GM12878 (cell line): ENCODE measurements around the gene PRKG1. TPM values are rescaled to one million over a fixed set of nuclear protein-coding genes. Genes with fewer than 3 reads are reported as not detected.

Source experiments
- ATAC-seq: fragments of 200-7000 bp; cut with Tn5 transposase; 3 replicates; pipeline ENCODE4 v1.9.1; 2020; ENCODE audit warnings: mild to moderate bottlenecking, moderate library complexity
- BruUV-seq: library from RNA; stranded (reverse); fragments of 400-500 nt; replicated peaks from 2 replicates; lab custom pipeline; 2021; lab: Mats Ljungman, UMichigan
- CTCF ChIA-PET: fragments of 300-600 bp; sonication (Branson Sonifier 250); formaldehyde crosslinking; extraction: SDS; loops from one replicate; lab custom pipeline; 2021; ENCODE audit warnings: inconsistent platforms; lab: Yijun Ruan, JAX
- POLR2A ChIA-PET: fragments of 350-600 bp; formaldehyde crosslinking; extraction: SDS; loops from one replicate; lab custom pipeline; 2021; ENCODE audit warnings: inconsistent platforms; lab: Charles Lee
- RAD21 ChIA-PET: fragments of 300-600 bp; sonication (Branson Sonifier 250); formaldehyde crosslinking; loops from one replicate; lab custom pipeline; 2023; ENCODE audit warnings: antibody characterized with exemption; ENCODE audit not compliant: unreplicated experiment; lab: Charles Lee
- SMC1A ChIA-PET: fragments of 300-600 bp; sonication (Branson Sonifier 250); formaldehyde crosslinking; loops from one replicate; lab custom pipeline; 2023; ENCODE audit not compliant: unreplicated experiment, uncharacterized antibody; lab: Charles Lee
- DNase-seq: peaks from one replicate; pipeline ENCODE4 v3.0.0-alpha.2; 2011; ENCODE audit warnings: low read depth, low spot score
- FAIRE-seq: peaks from 3 replicates; lab custom pipeline; 2011; peaks lifted over from hg19 to GRCh38; lab: Jason Lieb, UNC
- H2AFZ ChIP-seq: 2 replicates; pipeline ENCODE4 v1.6.0; 2011; ENCODE audit warnings: low read depth, low read length, control low read depth; ENCODE audit not compliant: control insufficient read depth
- H3K27ac ChIP-seq: 2 replicates; pipeline ENCODE4 v1.5.1; 2011; ENCODE audit warnings: control low read depth; ENCODE audit not compliant: control insufficient read depth, insufficient read depth
- H3K27me3 ChIP-seq, 2 experiments: replicated peaks in 1 of 2; 2 replicates each; pipeline versions ENCODE4 v1.6.0 to v1.6.1; 2011; ENCODE audit warnings: low read length in 1 of 2; ENCODE audit not compliant: control insufficient read depth in 2 of 2, insufficient read depth in 2 of 2
- H3K36me3 ChIP-seq, 2 experiments: 2 replicates each; pipeline ENCODE4 v1.5.1; 2011; ENCODE audit warnings: low read length in 1 of 2; ENCODE audit not compliant: control insufficient read depth in 2 of 2, insufficient read depth in 2 of 2
- H3K4me1 ChIP-seq: 2 replicates; pipeline ENCODE4 v1.6.1; 2011; ENCODE audit warnings: mild to moderate bottlenecking, low read length, moderate library complexity, mixed read lengths; ENCODE audit not compliant: control insufficient read depth, insufficient read depth
- H3K4me2 ChIP-seq: 2 replicates; pipeline ENCODE4 v1.6.0; 2011; ENCODE audit warnings: control low read depth; ENCODE audit not compliant: control insufficient read depth, insufficient read depth
- H3K4me3 ChIP-seq: fragments of 200-600 bp; sonication (generic); 2 replicates; pipeline ENCODE4 v1.5.1; 2016
- H3K79me2 ChIP-seq: 2 replicates; pipeline ENCODE4 v1.6.0; 2011; ENCODE audit warnings: low read length; ENCODE audit not compliant: control insufficient read depth, insufficient read depth
- H3K9ac ChIP-seq: 2 replicates; pipeline ENCODE4 v1.8.0; 2011; ENCODE audit warnings: low read length, control low read depth, mixed read lengths; ENCODE audit not compliant: control insufficient read depth, insufficient read depth
- H3K9me3 ChIP-seq: replicated peaks from 3 replicates; pipeline ENCODE4 v1.5.1; 2011; ENCODE audit warnings: mild to moderate bottlenecking, low read length; ENCODE audit not compliant: control insufficient read depth, insufficient read depth
- H4K20me1 ChIP-seq: 2 replicates; pipeline ENCODE4 v1.6.0; 2011; ENCODE audit not compliant: control insufficient read depth, insufficient read depth
- CEBPZ ChIP-seq: fragments of 150-350 bp; IDR thresholded peaks from 2 replicates; pipeline ENCODE4 v1.6.1; 2016; ENCODE audit warnings: low read depth, low read length
- EED ChIP-seq: sonication (generic); IDR thresholded peaks from 2 replicates; pipeline ENCODE4 v1.6.1; 2016; ENCODE audit warnings: antibody characterized with exemption, low read depth
- JUND ChIP-seq: IDR thresholded peaks from 2 replicates; pipeline ENCODE4 v1.6.1; 2012; ENCODE audit warnings: low read depth, mild to moderate bottlenecking, low read length, improper control_type of control experiment, moderate library complexity
- MXI1 ChIP-seq: fragments of 150-350 bp; IDR thresholded peaks from 2 replicates; pipeline ENCODE4 v1.6.1; 2011; ENCODE audit warnings: low read depth, mild to moderate bottlenecking, inconsistent platforms, low read length, improper control_type of control experiment
- PRDM15 ChIP-seq: fragments of 450-650 bp; formaldehyde crosslinking; IDR thresholded peaks from 2 replicates; pipeline ENCODE4 v1.4.0; 2020; ENCODE audit warnings: mild to moderate bottlenecking, moderate library complexity
- RAD51 ChIP-seq: fragments of 450-650 bp; IDR thresholded peaks from 2 replicates; pipeline ENCODE4 v1.6.1; 2016; ENCODE audit warnings: moderate library complexity, mild to moderate bottlenecking, inconsistent platforms
- SMAD5 ChIP-seq: IDR thresholded peaks from 2 replicates; pipeline ENCODE4 v1.6.1; 2016; ENCODE audit warnings: antibody characterized with exemption, low read depth
- WRNIP1 ChIP-seq: IDR thresholded peaks from 2 replicates; pipeline ENCODE4 v1.6.1; 2011; ENCODE audit warnings: low read depth, low read length, improper control_type of control experiment, borderline replicate concordance
- WGBS: methylation state at CpG from one replicate; pipeline ENCODE4 v1.1.6; 2016; ENCODE audit warnings: low lambda C conversion rate; ENCODE audit not compliant: insufficient replicate concordance, insufficient coverage; ENCODE audit errors: missing lambda C conversion rate; 5-methylcytosine and 5-hydroxymethylcytosine counted together
- in situ Hi-C: fragments of 300-500 bp; cut with MboI; formaldehyde crosslinking; loops from 9 replicates; pipeline ENCODE4 v1.14.3; 2018; ENCODE audit warnings: mixed read lengths
- intact Hi-C: fragments of 100-400 bp; cut with micrococcal nuclease; formaldehyde crosslinking; loops from one replicate; pipeline ENCODE4 v1.14.2; 2022; ENCODE audit not compliant: unreplicated experiment
- polyA plus RNA-seq, 11 experiments: library from polyadenylated mRNA; depleted of rRNA in 4 of 11; unstranded in 6 of 11; stranded (reverse) in 5 of 11; fragments of >200 nt; fragmentation: Nextera tagmentation in 4 of 11; fragmentation: Illumina TruSeq in 1 of 11; extraction: Ambion mirVana in 4 of 11; extraction: Trizol in 1 of 11; gene quantifications; 1 replicate in 1 of 11; 2 replicates in 10 of 11; pipeline versions ENCODE4 v1.2.1 to v1.2.3, GENCODE V29; 2011 to 2016; ENCODE audit warnings: inconsistent platforms in 2 of 11, missing spikeins in 2 of 11, low read depth in 1 of 11
- total RNA-seq, 4 experiments: library from RNA; depleted of rRNA in 3 of 4; stranded (reverse); fragments of >200 nt in 3 of 4; fragmentation: Illumina TruSeq in 1 of 4; extraction: Trizol in 1 of 4; gene quantifications; 2 replicates each; pipeline versions ENCODE4 v1.2.1 to v1.2.3, GENCODE V29; 2013 to 2021

PRKG1 gene
- total and polyA plus RNA-seq, 10 of the 15 experiments (the other 5 are each of a cell fraction or from before 2014, with no cell fraction given) = 0.04 to 0.05 TPM; not detected in 8

GRCh38 chr10:51815723-51816122 lies 741.4 kb downstream of the PRKG1 start:
- BruUV-seq = no TSS peak
- H2AFZ ChIP-seq = no peak overlapping the region
- no peaks in the 10 kb centered on the region for H3K9me3 ChIP-seq
- no peak overlapping the region for H3K4me2 ChIP-seq
- in situ Hi-C loops (no loop called here), intact Hi-C loops (no loop called here)
- no peaks in the 10 kb centered on the region for H3K4me1 ChIP-seq
- H3K27ac ChIP-seq = no peak overlapping the region
- DNase-seq = no peak
- no peak overlapping the region for H3K4me3 ChIP-seq
- 48% methylated on average over 2 of the region's 2 CpGs for WGBS
- SMC1A ChIA-PET = interaction anchor here (1.5 kb wide), 1 partner anchor 11 kb away, joined by 4 read pairs; no protein-coding TSS in a partner anchor
- H3K27me3 ChIP-seq = no peaks in the 10 kb centered on the region
- no peaks in the 10 kb centered on the region for H3K79me2 ChIP-seq
- POLR2A ChIA-PET = no interaction called here
- CTCF ChIA-PET = no interaction called here
- TF ChIP-seq PRDM15 (CRISPR knock-in tag) = no peak
- no peak for TF ChIP-seq EED
- TF ChIP-seq SMAD5 = no peak
- TF ChIP-seq RAD51 = no peak
- TF ChIP-seq CEBPZ = no peak
- no peak for TF ChIP-seq WRNIP1
- no peak for TF ChIP-seq MXI1
- TF ChIP-seq JUND = no peak
- no peak for ATAC-seq
- FAIRE-seq = no peak
- H4K20me1 ChIP-seq = no peaks in the 10 kb centered on the region
- H3K9ac ChIP-seq = no peak overlapping the region
- no peaks in the 10 kb centered on the region for H3K36me3 ChIP-seq
- RAD21 ChIA-PET = no interaction called here
